Measurements from ENCODE around the gene ZNF74.

DNA sequence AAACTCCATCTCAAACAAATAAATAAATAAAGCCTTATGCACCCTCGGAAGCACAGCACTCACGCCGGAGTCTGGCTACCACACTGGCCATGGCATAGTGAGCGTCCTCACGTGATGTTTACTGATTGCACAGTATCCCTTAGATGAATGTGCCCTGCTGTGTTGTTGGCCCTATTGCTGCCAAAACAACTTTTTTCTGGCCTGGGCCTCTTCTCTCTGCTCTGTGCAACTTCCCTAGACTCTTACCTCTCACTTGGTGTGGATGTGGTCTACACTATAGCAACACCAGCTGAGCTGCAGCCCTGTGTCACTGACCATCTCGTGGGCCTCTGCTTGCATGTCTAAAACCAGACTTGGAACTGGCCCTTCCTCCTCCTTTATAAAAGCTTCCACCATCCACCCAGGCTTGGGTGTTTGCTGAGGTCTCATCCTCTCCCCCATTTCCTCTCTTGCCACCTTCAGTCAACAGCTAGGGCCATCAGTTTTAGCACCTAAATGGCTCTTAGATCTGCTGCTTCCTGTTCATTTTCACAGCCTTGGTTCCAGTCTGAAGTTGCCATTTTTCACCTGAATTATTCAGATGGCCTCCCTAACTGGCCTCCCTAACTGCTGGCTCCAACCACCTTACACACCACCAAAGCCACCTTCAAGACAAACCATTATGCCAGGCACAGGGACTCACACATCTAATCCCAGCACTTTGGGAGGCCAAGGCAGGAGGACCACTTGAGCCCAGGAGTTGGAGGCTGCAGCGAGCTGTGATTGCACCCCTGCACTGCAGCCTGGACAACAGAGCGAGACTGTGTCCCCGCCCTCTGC is 9.2 kb downstream of the ZNF74 start:
- TF ChIP-seq, protein P1, sequence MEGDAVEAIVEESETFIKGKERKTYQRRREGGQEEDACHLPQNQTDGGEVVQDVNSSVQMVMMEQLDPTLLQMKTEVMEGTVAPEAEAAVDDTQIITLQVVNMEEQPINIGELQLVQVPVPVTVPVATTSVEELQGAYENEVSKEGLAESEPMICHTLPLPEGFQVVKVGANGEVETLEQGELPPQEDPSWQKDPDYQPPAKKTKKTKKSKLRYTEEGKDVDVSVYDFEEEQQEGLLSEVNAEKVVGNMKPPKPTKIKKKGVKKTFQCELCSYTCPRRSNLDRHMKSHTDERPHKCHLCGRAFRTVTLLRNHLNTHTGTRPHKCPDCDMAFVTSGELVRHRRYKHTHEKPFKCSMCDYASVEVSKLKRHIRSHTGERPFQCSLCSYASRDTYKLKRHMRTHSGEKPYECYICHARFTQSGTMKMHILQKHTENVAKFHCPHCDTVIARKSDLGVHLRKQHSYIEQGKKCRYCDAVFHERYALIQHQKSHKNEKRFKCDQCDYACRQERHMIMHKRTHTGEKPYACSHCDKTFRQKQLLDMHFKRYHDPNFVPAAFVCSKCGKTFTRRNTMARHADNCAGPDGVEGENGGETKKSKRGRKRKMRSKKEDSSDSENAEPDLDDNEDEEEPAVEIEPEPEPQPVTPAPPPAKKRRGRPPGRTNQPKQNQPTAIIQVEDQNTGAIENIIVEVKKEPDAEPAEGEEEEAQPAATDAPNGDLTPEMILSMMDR (IDR thresholded peaks at IDR 0.05): no peak
- TF ChIP-seq EP300 (IDR thresholded peaks at IDR 0.05): no peak

Measured in sigmoid colon (tissue), 4 donors.